Fibroblast of the conjunctiva (primary cell): ENCODE measurements around the gene ARMC5.
"Not testable (repeated sequence)": the region's sequence is repeated elsewhere in the genome, so short reads cannot be mapped to it uniquely, and the experiment has no call there.

ENCODE experiments used
- DNase-seq: peaks from one replicate; pipeline ENCODE4 v3.0.0-alpha.2; 2010; ENCODE audit warnings: low read depth

Gene ARMC5

DNA sequence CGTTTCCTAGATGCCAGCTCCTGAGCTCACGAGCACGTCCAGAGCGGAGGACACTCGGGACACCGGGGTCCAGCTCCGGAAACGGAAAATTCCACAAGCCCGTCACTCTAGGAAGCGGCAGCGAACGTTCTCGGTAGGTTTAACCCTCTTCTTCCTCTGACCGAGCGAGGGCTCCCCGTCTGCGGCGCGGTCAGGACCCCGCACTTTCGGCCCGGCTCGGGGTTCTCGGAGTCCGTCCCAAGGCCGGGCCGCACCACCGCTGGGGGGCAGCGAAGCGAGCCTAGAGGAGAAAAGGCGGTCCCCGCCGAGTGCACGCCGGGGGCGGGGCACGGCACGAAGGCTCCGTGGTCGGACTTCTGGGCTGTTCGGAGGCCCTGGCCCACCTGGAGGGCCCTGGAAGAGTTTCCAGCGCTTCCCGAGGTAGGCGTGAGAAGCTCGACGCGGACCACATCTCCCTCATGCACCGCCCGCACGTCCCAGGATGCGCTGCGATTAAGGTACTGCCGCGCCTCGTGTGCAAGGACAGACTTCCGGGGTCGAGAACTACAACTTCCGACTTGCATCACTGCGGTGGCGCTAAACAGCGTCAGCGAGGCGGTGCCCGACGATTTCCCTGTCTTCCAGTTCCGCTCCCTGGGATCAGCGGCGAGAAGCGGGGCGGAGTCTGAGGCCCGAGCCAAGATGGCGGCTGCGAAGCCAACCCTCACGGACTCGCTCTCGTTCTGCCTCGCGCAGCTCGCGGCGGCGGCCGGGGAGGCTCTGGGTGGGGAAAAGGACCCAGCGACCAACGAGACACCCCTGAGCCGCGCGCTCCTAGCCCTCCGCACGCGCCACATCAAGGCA lies at the start of gene ARMC5:
TSS of gene ARMC5 (plus strand) at position 658 of the 843 bp plus-strand sequence. CDS start at position 682, 24 bp downstream.
- DNase-seq: peak; percentile 98

- no peak for DNase-seq
These were observed 49.2 kb upstream of the ARMC5 start for GRCh38 chr16:31410082-31410481.

- DNase-seq: no peak
These were observed 48.1 kb upstream of the ARMC5 start for GRCh38 chr16:31411024-31411844.

DNA sequence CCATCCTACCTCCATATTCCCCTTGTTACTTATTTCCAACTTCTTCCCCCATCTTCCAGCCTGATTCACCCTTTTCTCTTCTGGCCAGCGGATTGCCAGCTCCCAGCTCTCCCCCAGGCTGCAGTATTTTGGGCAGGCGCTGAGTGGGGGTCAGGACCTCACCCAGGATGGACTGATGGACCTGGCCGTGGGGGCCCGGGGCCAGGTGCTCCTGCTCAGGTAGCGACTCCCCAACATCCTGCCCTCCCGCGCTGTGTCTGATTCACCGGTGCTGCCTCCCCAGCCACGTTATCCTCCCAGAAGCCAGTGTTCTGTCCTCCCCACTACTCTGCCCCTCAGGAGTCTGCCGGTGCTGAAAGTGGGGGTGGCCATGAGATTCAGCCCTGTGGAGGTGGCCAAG lies 46.6 kb upstream of the ARMC5 start:
- no peak for DNase-seq

DNA sequence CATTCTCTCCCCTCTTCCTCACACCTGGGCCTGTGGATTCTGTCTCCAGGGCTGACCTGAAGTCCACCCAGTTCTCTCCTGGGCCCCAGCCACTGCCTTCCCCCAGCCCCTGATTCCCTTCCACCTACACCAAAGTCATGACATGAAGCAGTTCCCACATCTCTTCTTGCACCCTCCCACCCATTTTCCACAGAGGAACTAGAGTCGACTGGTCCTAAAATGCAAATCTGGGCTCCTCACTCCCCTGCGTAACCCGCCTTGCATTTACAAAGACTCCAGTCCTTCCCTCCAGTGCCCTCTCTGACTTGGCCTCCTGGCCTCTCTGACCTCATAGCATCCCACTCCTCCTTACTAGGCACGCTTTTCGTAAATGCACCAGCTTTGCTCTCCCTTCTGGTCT lies 45.9 kb upstream of the ARMC5 start:
- no peak for DNase-seq

DNA sequence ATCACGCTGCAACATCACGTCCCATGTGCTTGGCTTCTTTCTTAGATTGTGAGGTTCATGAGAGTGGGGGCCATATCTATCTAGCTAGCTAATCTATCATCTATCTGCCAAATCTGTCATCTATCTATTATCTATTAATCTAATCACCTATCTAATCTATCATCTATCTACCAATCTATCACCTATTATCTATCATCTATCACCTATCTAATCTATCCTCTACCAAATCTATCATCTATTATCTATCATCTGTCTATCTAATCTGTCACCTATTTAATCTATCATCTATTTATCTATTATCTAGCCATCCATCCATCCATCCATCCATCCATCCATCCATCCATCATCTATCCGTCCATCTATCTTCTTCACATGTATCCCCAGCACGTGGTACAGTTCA lies 45.4 kb upstream of the ARMC5 start:
- no peak for DNase-seq

DNA sequence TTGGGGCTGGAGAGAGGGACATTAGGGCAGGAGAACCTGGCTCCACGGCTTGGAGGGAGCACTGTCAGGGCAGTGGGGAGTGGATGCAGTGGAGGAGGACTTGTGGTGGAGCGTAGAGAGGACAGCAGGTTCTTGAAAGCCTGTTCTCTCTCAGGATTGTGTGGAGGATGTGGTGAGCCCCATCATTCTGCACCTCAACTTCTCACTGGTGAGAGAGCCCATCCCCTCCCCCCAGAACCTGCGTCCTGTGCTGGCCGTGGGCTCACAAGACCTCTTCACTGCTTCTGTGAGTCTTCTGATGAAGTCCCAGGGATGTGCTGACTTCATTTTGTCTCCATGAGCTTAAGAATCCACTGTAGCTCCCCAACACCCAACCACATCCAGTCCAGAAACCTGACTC lies 44.6 kb upstream of the ARMC5 start:
- no peak for DNase-seq

DNA sequence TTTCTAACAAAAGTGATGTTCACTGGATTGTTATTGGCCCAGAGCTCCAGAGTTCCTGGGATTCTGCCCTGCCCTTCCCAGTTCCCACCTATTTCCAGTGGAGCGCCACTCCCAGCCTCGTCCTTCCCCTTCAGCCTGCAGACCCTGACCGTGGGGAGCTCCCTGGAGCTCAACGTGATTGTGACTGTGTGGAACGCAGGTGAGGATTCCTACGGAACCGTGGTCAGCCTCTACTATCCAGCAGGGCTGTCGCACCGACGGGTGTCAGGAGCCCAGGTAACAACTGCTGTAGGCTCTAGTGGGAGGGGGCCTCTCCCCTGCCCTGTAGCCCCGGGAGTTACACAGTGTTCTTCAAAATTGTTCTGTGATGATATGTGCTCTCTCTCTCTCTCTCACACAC lies 42.9 kb upstream of the ARMC5 start:
- DNase-seq: no peak

GRCh38 chr16:31417036-31417435 lies 42.3 kb upstream of the ARMC5 start:
- DNase-seq: not testable (repeated sequence)

GRCh38 chr16:31417916-31418315 lies 41.4 kb upstream of the ARMC5 start:
- no peak for DNase-seq

DNA sequence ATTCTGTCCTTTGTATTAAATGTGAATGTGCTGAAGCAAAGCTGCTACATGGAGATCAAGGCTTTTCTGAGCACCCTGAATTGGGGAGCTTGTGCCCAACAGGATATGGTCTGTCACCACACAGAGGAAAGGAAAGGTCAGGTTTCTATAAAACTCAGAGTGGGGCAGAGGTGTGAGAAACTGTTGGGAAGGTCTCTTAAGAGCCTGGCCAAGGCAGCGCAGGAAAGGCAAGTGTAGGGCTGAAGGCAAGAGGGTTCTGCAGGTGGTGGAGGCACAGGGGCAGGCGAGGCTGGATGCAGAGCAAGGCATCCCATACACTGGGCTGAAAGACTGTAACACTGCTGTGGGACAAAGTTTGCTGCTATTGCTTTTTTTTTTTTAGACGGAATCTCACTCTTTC lies 39.3 kb upstream of the ARMC5 start:
- DNase-seq: no peak

GRCh38 chr16:31421587-31421986 lies 37.7 kb upstream of the ARMC5 start:
- no peak for DNase-seq

- no peak for DNase-seq
These were observed 36.1 kb upstream of the ARMC5 start for GRCh38 chr16:31423241-31423640.

DNA sequence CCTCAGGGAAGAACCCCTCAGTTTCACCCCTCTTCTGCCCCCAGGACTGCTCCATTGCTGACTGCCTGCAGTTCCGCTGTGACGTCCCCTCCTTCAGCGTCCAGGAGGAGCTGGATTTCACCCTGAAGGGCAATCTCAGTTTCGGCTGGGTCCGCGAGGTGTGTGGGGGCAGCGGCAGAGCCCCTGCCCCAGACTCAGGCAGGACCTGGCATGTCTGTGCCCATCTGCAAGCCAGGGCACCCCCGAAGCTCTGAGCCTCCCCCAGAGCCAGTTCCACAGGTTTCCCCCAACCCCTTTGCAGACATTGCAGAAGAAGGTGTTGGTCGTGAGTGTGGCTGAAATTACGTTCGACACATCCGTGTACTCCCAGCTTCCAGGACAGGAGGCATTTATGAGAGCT lies 35.5 kb upstream of the ARMC5 start:
- no peak for DNase-seq

DNA sequence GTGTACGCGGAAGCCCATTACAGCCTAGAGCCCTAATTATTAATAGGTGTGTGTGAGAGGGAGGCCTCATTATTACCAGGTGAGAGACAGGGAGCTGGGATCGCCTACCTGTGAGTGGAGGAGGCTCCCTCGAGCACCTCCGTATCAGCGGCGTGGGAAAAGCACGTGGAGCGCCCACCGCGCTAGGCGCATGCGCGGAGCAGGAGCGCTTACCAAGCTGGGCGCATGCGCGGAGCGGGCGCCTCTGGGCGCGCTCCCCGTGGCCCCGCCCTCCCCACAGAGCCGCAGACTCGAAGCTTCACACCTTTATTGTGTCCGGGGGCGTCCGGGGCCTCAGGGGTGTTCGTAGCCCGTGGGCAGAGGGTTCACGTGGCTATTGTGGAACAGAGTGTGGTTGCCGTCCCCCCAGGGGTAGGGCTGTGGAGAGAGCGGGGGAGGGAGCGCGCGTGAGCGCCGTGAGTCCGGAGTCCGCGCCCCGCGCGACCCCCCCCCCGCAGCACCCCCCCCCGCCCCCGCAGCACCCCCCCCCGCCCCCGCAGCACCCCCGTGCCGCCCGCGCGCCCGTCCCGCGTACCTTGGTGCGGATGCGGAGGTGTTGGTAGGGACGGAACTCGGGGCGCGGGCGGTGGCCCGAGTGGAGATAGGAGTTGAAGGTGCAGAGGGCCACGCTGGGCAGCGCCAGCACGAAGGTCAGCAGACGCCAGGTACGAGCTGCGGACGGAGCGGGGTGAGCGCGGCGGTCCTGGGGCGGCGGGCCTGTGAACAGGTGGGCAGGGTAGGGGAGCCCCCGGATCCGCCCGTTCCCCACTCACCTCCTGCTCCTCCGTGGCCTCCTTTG lies 31.6 kb upstream of the ARMC5 start:
- peak; percentile 2 for DNase-seq

DNA sequence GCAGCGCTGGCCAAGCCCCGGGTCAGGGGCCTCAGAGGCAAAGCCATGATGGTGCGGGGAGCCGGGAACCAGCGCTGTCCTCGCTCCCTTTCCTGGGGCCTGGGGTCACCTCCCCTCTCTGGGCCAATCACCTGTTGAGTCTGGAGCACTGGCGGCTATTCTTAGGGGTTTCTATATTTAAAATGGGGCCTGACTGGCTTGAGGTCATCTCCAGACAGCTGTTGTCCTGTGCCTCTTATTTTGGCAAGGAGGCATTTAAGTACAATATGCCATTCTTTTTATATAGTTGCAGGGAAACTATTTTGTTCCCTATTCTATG lies 31.1 kb upstream of the ARMC5 start, which contains the start of gene COX6A2:
TSS of gene COX6A2 (minus strand) at position 82 of the 319 bp plus-strand sequence. CDS start at position 47, 35 bp downstream.
- no peak for DNase-seq

DNA sequence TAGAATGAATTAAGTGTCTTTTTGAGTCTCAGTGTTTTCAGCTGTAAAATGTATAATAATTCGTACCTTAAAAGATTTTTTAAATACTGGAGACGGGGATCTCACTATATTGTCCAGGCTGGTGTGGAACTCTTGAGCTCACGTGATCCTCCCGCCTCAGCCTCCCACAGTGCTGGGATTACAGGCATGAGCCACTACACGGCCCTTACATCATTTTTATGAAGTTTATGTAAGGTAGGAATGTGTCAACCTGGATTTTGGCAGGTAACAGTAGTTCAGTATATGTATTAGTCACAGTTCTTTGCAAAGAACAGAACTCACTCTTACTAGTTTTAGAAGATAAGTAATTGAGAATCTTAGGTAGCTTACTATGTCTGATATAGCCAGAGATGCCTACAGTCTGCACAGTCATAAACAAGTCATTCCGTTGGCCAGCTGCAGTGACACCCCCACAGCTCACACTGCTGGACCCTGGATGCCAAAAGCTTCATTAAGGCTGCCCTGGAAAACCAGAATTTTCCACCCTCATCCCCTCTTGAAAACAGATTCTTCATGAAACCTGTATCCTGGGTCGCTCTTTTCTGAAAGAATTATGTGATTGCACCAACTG lies 30.6 kb upstream of the ARMC5 start:
- DNase-seq: no peak

- DNase-seq: no peak
These were observed 30.0 kb upstream of the ARMC5 start for GRCh38 chr16:31429314-31429713.

DNA sequence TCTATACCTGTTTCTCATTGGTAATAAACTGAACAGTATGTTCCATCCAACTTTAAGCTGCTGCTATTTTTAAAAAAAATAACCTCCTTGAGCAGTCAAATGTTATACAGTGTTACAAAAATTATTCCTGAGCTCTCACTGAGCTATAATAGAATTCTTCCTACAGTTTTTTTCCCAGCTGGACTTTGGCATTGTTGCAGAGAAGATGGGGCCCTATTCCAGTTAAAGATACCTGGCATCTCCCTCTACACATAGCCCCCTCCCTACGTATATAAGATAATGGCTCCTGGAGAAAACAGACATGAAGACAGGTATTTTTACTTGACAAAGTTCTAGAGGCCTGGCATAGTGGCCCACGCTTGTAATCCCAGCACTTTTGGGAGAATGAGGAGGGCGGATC lies 29.5 kb upstream of the ARMC5 start:
- DNase-seq: no peak

- DNase-seq: no peak
These were observed 28.8 kb upstream of the ARMC5 start for GRCh38 chr16:31430380-31431052.
